DOHH2 (cell line): ENCODE results near the gene RUNX2.

ENCODE experiments used
- H3F3A ChIP-seq: fragments of 200-600 bp; sonication (generic), shearing (Covaris generic); 2 replicates; pipeline ENCODE4 v1.6.0; 2016; ENCODE audit warnings: antibody characterized with exemption, mild to moderate bottlenecking; ENCODE audit not compliant: control insufficient read depth, insufficient read depth
- H3K27ac ChIP-seq: fragments of 200-600 bp; sonication (generic); 2 replicates; pipeline ENCODE4 v1.5.1; 2014; ENCODE audit warnings: low read depth, mild to moderate bottlenecking, low read length, moderate library complexity
- H3K27me3 ChIP-seq: fragments of 200-600 bp; sonication (generic); 2 replicates; pipeline ENCODE4 v1.6.1; 2014; ENCODE audit warnings: mild to moderate bottlenecking, low read length, mixed read lengths; ENCODE audit not compliant: control insufficient read depth
- H3K36me3 ChIP-seq: fragments of 200-600 bp; sonication (generic); 2 replicates; pipeline ENCODE4 v1.6.1; 2014; ENCODE audit warnings: mild to moderate bottlenecking, low read length, moderate library complexity, mixed read lengths; ENCODE audit not compliant: control insufficient read depth
- H3K4me1 ChIP-seq: fragments of 200-600 bp; sonication (generic); 2 replicates; pipeline ENCODE4 v1.6.1; 2014; ENCODE audit warnings: mild to moderate bottlenecking, low read length, mixed read lengths; ENCODE audit not compliant: control insufficient read depth
- H3K4me2 ChIP-seq: fragments of 200-600 bp; sonication (generic); 2 replicates; pipeline ENCODE4 v1.6.0; 2014; ENCODE audit warnings: mild to moderate bottlenecking, low read length, moderate library complexity
- H3K4me3 ChIP-seq: fragments of 200-600 bp; sonication (generic); 2 replicates; pipeline ENCODE4 v1.5.1; 2014; ENCODE audit warnings: mild to moderate bottlenecking, low read length, mixed read lengths
- H3K79me2 ChIP-seq: fragments of 200-600 bp; sonication (generic); 2 replicates; pipeline ENCODE4 v1.6.1; 2014; ENCODE audit warnings: mild to moderate bottlenecking, low read length, mixed read lengths; ENCODE audit not compliant: control insufficient read depth
- H3K9me2 ChIP-seq: fragments of 200-600 bp; sonication (generic); replicated peaks from 2 replicates; pipeline ENCODE4 v1.6.1; 2014; ENCODE audit warnings: mild to moderate bottlenecking, low read length, mixed read lengths; ENCODE audit not compliant: control insufficient read depth
- H3K9me3 ChIP-seq: fragments of 200-600 bp; sonication (generic); 2 replicates; pipeline ENCODE4 v1.6.1; 2014; ENCODE audit warnings: antibody characterized with exemption, low read length, mixed read lengths; ENCODE audit not compliant: control insufficient read depth, insufficient read depth
- H4K20me1 ChIP-seq: fragments of 200-600 bp; sonication (generic); 2 replicates; pipeline ENCODE4 v1.6.0; 2014; ENCODE audit warnings: low read depth, mild to moderate bottlenecking, antibody characterized with exemption, low read length, moderate library complexity; ENCODE audit not compliant: control insufficient read depth, insufficient read depth
- EZH2phosphoT487 ChIP-seq: fragments of 200-600 bp; sonication (generic); IDR thresholded peaks from 2 replicates; pipeline ENCODE4 v1.6.1; 2017; ENCODE audit warnings: borderline replicate concordance, mild to moderate bottlenecking, antibody characterized with exemption, low read length, moderate library complexity, mixed read lengths
- TF ChIP-seq, protein P1 (sequence below): fragments of 200-600 bp; sonication (generic); IDR thresholded peaks from one replicate; pipeline ENCODE4 v1.5.1; 2014; ENCODE audit warnings: antibody characterized with exemption, mild to moderate bottlenecking, low read depth, low read length; ENCODE audit not compliant: poor library complexity, severe bottlenecking

The RUNX2 gene

DNA sequence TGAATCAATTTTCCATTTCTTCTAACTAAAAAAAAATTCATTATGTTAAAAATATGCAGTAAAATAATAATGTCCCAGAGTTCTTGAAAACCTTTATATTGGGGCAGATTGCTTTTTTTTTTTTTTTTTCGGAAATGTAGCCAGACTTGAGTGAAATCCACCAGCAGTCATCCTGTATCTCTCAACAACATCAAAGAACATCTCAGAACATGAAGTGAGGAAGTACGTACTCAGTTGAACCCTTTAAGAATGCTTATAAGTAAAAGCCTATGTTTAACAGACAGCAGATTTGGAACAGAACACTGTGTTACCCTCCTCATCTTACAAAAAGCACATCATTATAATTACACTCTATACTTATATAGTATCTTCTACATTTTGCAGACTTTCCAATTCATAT lies 100.6 kb downstream of the RUNX2 start:
- TF ChIP-seq, protein P1, sequence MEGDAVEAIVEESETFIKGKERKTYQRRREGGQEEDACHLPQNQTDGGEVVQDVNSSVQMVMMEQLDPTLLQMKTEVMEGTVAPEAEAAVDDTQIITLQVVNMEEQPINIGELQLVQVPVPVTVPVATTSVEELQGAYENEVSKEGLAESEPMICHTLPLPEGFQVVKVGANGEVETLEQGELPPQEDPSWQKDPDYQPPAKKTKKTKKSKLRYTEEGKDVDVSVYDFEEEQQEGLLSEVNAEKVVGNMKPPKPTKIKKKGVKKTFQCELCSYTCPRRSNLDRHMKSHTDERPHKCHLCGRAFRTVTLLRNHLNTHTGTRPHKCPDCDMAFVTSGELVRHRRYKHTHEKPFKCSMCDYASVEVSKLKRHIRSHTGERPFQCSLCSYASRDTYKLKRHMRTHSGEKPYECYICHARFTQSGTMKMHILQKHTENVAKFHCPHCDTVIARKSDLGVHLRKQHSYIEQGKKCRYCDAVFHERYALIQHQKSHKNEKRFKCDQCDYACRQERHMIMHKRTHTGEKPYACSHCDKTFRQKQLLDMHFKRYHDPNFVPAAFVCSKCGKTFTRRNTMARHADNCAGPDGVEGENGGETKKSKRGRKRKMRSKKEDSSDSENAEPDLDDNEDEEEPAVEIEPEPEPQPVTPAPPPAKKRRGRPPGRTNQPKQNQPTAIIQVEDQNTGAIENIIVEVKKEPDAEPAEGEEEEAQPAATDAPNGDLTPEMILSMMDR: no peak
- no peak for TF ChIP-seq EZH2phosphoT487
- Histone ChIP-seq H3K9me2 (no peaks in the 10 kb centered on the region), H3K4me2 (no peak overlapping the region), H3K9me3 (no peaks in the 10 kb centered on the region), H4K20me1 (no peaks in the 10 kb centered on the region), H3K27ac (no peak overlapping the region), H3K36me3 (no peaks in the 10 kb centered on the region), H3K4me1 (peaks cover 19% of the 10 kb centered on the region), H3K79me2 (no peaks in the 10 kb centered on the region), H3K27me3 (peaks cover 44% of the 10 kb centered on the region), H3F3A (peaks cover 17% of the 10 kb centered on the region), H3K4me3 (no peak overlapping the region)

DNA sequence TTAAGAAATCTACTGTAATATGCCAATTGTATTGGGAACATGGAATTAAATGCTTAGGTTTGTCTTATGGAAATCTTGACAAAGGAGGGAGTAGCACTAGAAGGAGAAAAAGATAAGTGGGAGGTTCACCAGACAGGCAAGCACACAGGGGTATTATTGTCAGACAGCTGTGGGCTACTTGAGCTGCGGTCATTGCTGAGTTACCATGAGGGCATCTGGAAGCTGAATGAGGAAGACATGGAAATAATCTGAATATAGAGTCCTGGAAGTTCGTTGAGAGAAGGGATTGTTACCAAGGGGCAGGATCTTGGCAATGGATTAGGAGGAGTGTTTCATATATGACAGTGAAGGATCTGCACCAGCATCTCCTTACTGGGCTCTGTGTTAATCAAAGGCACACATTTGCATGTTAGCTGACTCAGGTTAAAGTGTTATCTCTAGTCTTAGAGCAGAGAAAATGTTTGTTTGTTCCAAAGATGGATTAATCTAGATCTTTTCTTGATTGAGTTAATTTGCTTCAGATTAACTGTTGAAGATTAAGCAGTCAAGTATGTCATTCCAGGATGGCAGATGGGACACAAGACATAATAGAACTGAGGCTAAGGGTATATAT lies 102.6 kb downstream of the RUNX2 start:
- H3K9me2 ChIP-seq: no peaks in the 10 kb centered on the region
- H3K36me3 ChIP-seq: no peaks in the 10 kb centered on the region
- no peaks in the 10 kb centered on the region for H3K79me2 ChIP-seq
- H4K20me1 ChIP-seq: no peaks in the 10 kb centered on the region
- peaks cover 16% of the 10 kb centered on the region for H3K4me1 ChIP-seq
- no peaks in the 10 kb centered on the region for H3K9me3 ChIP-seq
- no peak overlapping the region for H3K27ac ChIP-seq
- H3K4me3 ChIP-seq: no peak overlapping the region
- peaks cover 10% of the 10 kb centered on the region for H3F3A ChIP-seq
- peaks cover 29% of the 10 kb centered on the region for H3K27me3 ChIP-seq
- H3K4me2 ChIP-seq: no peak overlapping the region
- TF ChIP-seq, protein P1: no peak
- no peak for TF ChIP-seq EZH2phosphoT487

DNA sequence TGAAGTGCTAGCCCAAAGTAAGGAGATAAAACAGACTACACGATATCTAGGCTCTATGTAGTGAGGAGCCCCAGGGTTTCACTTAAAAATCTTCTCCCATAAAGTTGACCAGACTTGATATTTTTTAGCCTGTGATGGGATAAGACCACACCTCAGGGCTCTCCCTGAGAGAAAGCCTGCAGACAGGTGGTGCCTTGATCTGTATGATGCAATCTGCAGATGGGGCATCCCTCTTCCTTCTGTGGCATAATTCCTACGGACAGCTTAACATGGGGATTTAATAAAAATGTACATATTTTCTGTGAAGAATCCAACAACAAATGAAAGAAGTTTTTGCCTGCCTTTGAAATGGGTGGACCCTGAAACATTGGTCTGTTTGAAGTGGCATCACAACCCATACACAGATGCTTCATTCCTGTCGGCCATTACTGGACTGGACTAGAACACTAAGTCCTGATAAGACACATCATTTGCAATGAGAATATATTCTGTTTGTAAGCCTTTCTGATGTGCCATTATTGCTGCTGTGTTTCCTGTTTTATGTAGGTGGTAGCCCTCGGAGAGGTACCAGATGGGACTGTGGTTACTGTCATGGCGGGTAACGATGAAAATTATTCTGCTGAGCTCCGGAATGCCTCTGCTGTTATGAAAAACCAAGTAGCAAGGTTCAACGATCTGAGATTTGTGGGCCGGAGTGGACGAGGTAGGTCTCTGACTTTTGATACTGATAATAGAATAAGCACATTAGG lies 103.4 kb downstream of the RUNX2 start:
- H3K4me2 ChIP-seq: no peak overlapping the region
- no peak overlapping the region for H3K27ac ChIP-seq
- peaks cover 8% of the 10 kb centered on the region; the same call in 1 of the 2 replicates for H3K4me1 ChIP-seq
- H3K9me3 ChIP-seq: no peaks in the 10 kb centered on the region
- no peaks in the 10 kb centered on the region for H3K79me2 ChIP-seq
- H3K4me3 ChIP-seq: no peak overlapping the region
- no peak for TF ChIP-seq EZH2phosphoT487
- TF ChIP-seq, protein P1: no peak
- no peaks in the 10 kb centered on the region for H3K36me3 ChIP-seq
- H3F3A ChIP-seq: peaks cover 6% of the 10 kb centered on the region; the same call in 1 of the 2 replicates
- H3K27me3 ChIP-seq: peaks cover 26% of the 10 kb centered on the region
- no peaks in the 10 kb centered on the region for H4K20me1 ChIP-seq
- H3K9me2 ChIP-seq: no peaks in the 10 kb centered on the region
